HG03108 (cell line): ENCODE measurements around the gene HDDC3.
A peak's percentile ranks its signal among the peaks of the same experiment; 100 is the strongest.

Experiments
- ATAC-seq: cut with Tn5 transposase; IDR thresholded peaks from one replicate; pipeline ENCODE4 v1.9.1; 2021; ENCODE audit warnings: moderate library complexity; ENCODE audit not compliant: unreplicated experiment

HDDC3 gene

GRCh38 chr15:90953947-90954711 lies 21.8 kb upstream of the HDDC3 start:
- no peak for ATAC-seq

- no peak for ATAC-seq
Measured at GRCh38 chr15:90952901-90953677, 20.7 kb upstream of the HDDC3 start.

- no peak for ATAC-seq
Measured at GRCh38 chr15:90950676-90951075, 18.3 kb upstream of the HDDC3 start.

- ATAC-seq: no peak
Measured at GRCh38 chr15:90949979-90950675, 17.8 kb upstream of the HDDC3 start.

- ATAC-seq: no peak
Measured at GRCh38 chr15:90948506-90948905, 16.2 kb upstream of the HDDC3 start.

GRCh38 chr15:90947577-90948357 lies 15.4 kb upstream of the HDDC3 start:
- ATAC-seq: no peak

- no peak for ATAC-seq
Measured at GRCh38 chr15:90946941-90947576, 14.7 kb upstream of the HDDC3 start.

GRCh38 chr15:90946538-90946937 lies 14.2 kb upstream of the HDDC3 start:
- ATAC-seq: no peak

- ATAC-seq: no peak
Measured at GRCh38 chr15:90945091-90945490, 12.7 kb upstream of the HDDC3 start.

GRCh38 chr15:90942354-90943120 lies 10.2 kb upstream of the HDDC3 start:
- no peak for ATAC-seq

GRCh38 chr15:90941038-90941437 lies 8.7 kb upstream of the HDDC3 start:
- ATAC-seq: no peak

- no peak for ATAC-seq
Measured at GRCh38 chr15:90939756-90940155, 7.4 kb upstream of the HDDC3 start.

GRCh38 chr15:90938261-90938660 lies 5.9 kb upstream of the HDDC3 start:
- ATAC-seq: no peak

- ATAC-seq: no peak
Measured at GRCh38 chr15:90936823-90937222, 4.5 kb upstream of the HDDC3 start.

- peak; percentile 54 for ATAC-seq
Measured at GRCh38 chr15:90934949-90935751, 2.8 kb upstream of the HDDC3 start, which contains the start of gene UNC45A. Gene UNC45A (plus strand): TSS chr15:90935285. CDS start chr15:90935325, 40 bp downstream.

- peak; percentile 27 for ATAC-seq
Measured at GRCh38 chr15:90934256-90934948, 2.1 kb upstream of the HDDC3 start.

- no peak for ATAC-seq
Measured at GRCh38 chr15:90933301-90933700, 952 bp upstream of the HDDC3 start.

- no peak for ATAC-seq
Measured at GRCh38 chr15:90932660-90932991, 277 bp upstream of the HDDC3 start.

GRCh38 chr15:90931575-90931827 lies 848 bp downstream of the HDDC3 start:
- no peak for ATAC-seq
